GM23338 (cell line): ENCODE results near the gene TMC1. TPM values are rescaled to one million over a fixed set of nuclear protein-coding genes. Genes with fewer than 3 reads are reported as not detected.

Experiments used
- ATAC-seq: fragments of 200-7000 bp; cut with Tn5 transposase; 3 replicates; pipeline ENCODE4 v1.9.1; 2020
- DNase-seq: peaks from one replicate; pipeline ENCODE4 v3.0.0-alpha.2; 2015; ENCODE audit warnings: low spot score
- H2AFZ ChIP-seq: fragments of 200-600 bp; sonication (generic); 2 replicates; pipeline ENCODE4 v1.8.0; 2016; ENCODE audit warnings: antibody characterized with exemption, mild to moderate bottlenecking, moderate library complexity
- H3F3A ChIP-seq: fragments of 200-600 bp; sonication (generic); replicated peaks from 2 replicates; pipeline ENCODE4 v1.8.0; 2017; ENCODE audit warnings: antibody characterized with exemption, mixed run types, low read depth
- H3K27ac ChIP-seq: fragments of 200-600 bp; sonication (generic); 2 replicates; pipeline ENCODE4 v1.6.1; 2016; ENCODE audit warnings: low read depth
- H3K27me3 ChIP-seq: fragments of 200-600 bp; sonication (generic); 2 replicates; pipeline ENCODE4 v1.8.0; 2016; ENCODE audit warnings: mild to moderate bottlenecking, mixed run types, moderate library complexity; ENCODE audit not compliant: insufficient read depth
- H3K36me3 ChIP-seq: fragments of 200-600 bp; sonication (generic); 2 replicates; pipeline ENCODE4 v1.8.0; 2016; ENCODE audit warnings: mild to moderate bottlenecking; ENCODE audit not compliant: insufficient read depth
- H3K4me1 ChIP-seq: fragments of 200-600 bp; sonication (generic); 2 replicates; pipeline ENCODE4 v1.8.0; 2016; ENCODE audit warnings: mild to moderate bottlenecking, moderate library complexity; ENCODE audit not compliant: insufficient read depth
- H3K4me2 ChIP-seq: fragments of 200-600 bp; sonication (generic); 2 replicates; pipeline ENCODE4 v1.7.1; 2017; ENCODE audit warnings: mixed run types
- H3K4me3 ChIP-seq: fragments of 200-600 bp; sonication (generic); 2 replicates; pipeline ENCODE4 v1.6.1; 2016; ENCODE audit warnings: mixed run types
- H3K79me2 ChIP-seq: fragments of 200-600 bp; sonication (generic); replicated peaks from 2 replicates; pipeline ENCODE4 v1.8.0; 2017; ENCODE audit warnings: mild to moderate bottlenecking; ENCODE audit not compliant: insufficient read depth
- H3K9me2 ChIP-seq: fragments of 200-600 bp; sonication (generic); 2 replicates; pipeline ENCODE4 v1.8.0; 2017; ENCODE audit not compliant: insufficient read depth
- H4K20me1 ChIP-seq: fragments of 200-600 bp; sonication (generic); replicated peaks from 2 replicates; pipeline ENCODE4 v1.8.0; 2017; ENCODE audit warnings: mild to moderate bottlenecking; ENCODE audit not compliant: insufficient read depth
- H3K27ac Mint-ChIP-seq: 2 replicates; pipeline ENCODE4 v1.8.0; 2020; ENCODE audit warnings: inconsistent platforms, mild to moderate bottlenecking, moderate library complexity, mixed read lengths
- H3K27me3 Mint-ChIP-seq: 3 replicates; pipeline ENCODE4 v1.8.0; 2022; ENCODE audit warnings: low read depth, mild to moderate bottlenecking, moderate library complexity, mixed read lengths, inconsistent platforms; ENCODE audit not compliant: insufficient read depth, poor library complexity
- H3K36me3 Mint-ChIP-seq: 3 replicates; pipeline ENCODE4 v1.8.0; 2021; ENCODE audit warnings: low read depth, mild to moderate bottlenecking, inconsistent platforms, moderate library complexity, mixed read lengths
- H3K4me1 Mint-ChIP-seq: 3 replicates; pipeline ENCODE4 v1.8.0; 2020; ENCODE audit warnings: mild to moderate bottlenecking, inconsistent platforms, mixed read lengths
- H3K4me3 Mint-ChIP-seq: 3 replicates; pipeline ENCODE4 v1.8.0; 2021; ENCODE audit warnings: moderate library complexity, mild to moderate bottlenecking, inconsistent platforms, mixed read lengths
- H3K9me3 Mint-ChIP-seq: 3 replicates; pipeline ENCODE4 v1.8.0; 2020; ENCODE audit warnings: moderate library complexity, mild to moderate bottlenecking, inconsistent platforms, mixed read lengths
- CREB1 ChIP-seq: fragments of 250-450 bp; sonication (Bioruptor Pico); IDR thresholded peaks from 2 replicates; pipeline ENCODE4 v1.5.0; 2020; ENCODE audit warnings: low read depth, mild to moderate bottlenecking, moderate library complexity
- CTCF ChIP-seq, 2 experiments: fragments of 200-600 bp in 1 of 2; sonication (generic) in 1 of 2; conservative IDR thresholded peaks; 2 replicates each; pipeline versions ENCODE4 v1.5.1 to v1.6.1; 2016 to 2017; ENCODE audit warnings: antibody characterized with exemption in 2 of 2, low read depth in 2 of 2, mild to moderate bottlenecking in 2 of 2, moderate library complexity in 1 of 2
- ETS1 ChIP-seq: IDR thresholded peaks from 2 replicates; pipeline ENCODE4 v1.6.1; 2016; ENCODE audit warnings: antibody characterized with exemption
- EZH2phosphoT487 ChIP-seq: fragments of 200-600 bp; sonication (generic); IDR thresholded peaks from one replicate; pipeline ENCODE4 v1.8.1; 2018; ENCODE audit warnings: antibody characterized with exemption; ENCODE audit not compliant: unreplicated experiment
- JUNB ChIP-seq: IDR thresholded peaks from one replicate; pipeline ENCODE4 v1.6.1; 2016; ENCODE audit warnings: antibody characterized with exemption; ENCODE audit not compliant: unreplicated experiment
- NANOG ChIP-seq: IDR thresholded peaks from 2 replicates; pipeline ENCODE4 v1.6.1; 2016; ENCODE audit warnings: antibody characterized with exemption, borderline replicate concordance
- POLR2AphosphoS5 ChIP-seq: IDR thresholded peaks from 2 replicates; pipeline ENCODE4 v1.6.1; 2016; ENCODE audit warnings: antibody characterized with exemption, low read depth
- REST ChIP-seq: IDR thresholded peaks from one replicate; pipeline ENCODE4 v1.6.1; 2018; ENCODE audit warnings: antibody characterized with exemption; ENCODE audit not compliant: unreplicated experiment
- STAT1 ChIP-seq: IDR thresholded peaks from one replicate; pipeline ENCODE4 v1.6.1; 2016; ENCODE audit warnings: antibody characterized with exemption; ENCODE audit not compliant: unreplicated experiment
- ZNF114 ChIP-seq: fragments of 250-450 bp; sonication (Bioruptor Pico); IDR thresholded peaks from 2 replicates; pipeline ENCODE4 v1.5.0; 2020; ENCODE audit warnings: mild to moderate bottlenecking, moderate library complexity
- ZNF331 ChIP-seq: fragments of 250-450 bp; sonication (Bioruptor Pico); IDR thresholded peaks from 2 replicates; pipeline ENCODE4 v1.5.0; 2020; ENCODE audit warnings: low read depth, mild to moderate bottlenecking, moderate library complexity
- polyA plus RNA-seq: library from polyadenylated mRNA; unstranded; fragments of >200 nt; fragmentation: Nextera tagmentation; extraction: Ambion mirVana; gene quantifications from 2 replicates; pipeline ENCODE4 v1.2.1, GENCODE V29; 2016
- total RNA-seq: library from RNA; depleted of rRNA; stranded (reverse); fragments of >200 nt; shearing (Covaris generic); gene quantifications from 2 replicates; pipeline ENCODE4 v1.2.3, GENCODE V29; 2014

The TMC1 gene
- total and polyA plus RNA-seq, 2 experiments from 2014 or later = 0.61 to 1.2 TPM

GRCh38 chr9:72592502-72593403 lies 71.3 kb downstream of the TMC1 start:
- Histone ChIP-seq H3K4me2 (no peak overlapping the region), H4K20me1 (no peaks in the 10 kb centered on the region), H2AFZ (peak overlapping the region; percentile 44; the same call in 1 of the 2 replicates), H3K79me2 (no peaks in the 10 kb centered on the region), H3K9me2 (no peaks in the 10 kb centered on the region), H3K36me3 (no peaks in the 10 kb centered on the region), H3K4me3 (no peak overlapping the region), H3F3A (no peaks in the 10 kb centered on the region), H3K4me1 (peaks cover 6% of the 10 kb centered on the region), H3K27me3 (no peaks in the 10 kb centered on the region), H3K27ac (no peak overlapping the region)
- Mint-ChIP-seq H3K4me3 (no peak overlapping the region), H3K9me3 (no peaks in the 10 kb centered on the region), H3K4me1 (peaks cover 12% of the 10 kb centered on the region), H3K36me3 (no peaks in the 10 kb centered on the region), H3K27me3 (no peaks in the 10 kb centered on the region), H3K27ac (no peak overlapping the region)
- ATAC-seq (peak; percentile 91), DNase-seq (peak; percentile 78)
- TF ChIP-seq CTCF (conservative IDR thresholded peaks at IDR 0.05; ENCODE audit: low read depth in 2 of 2) = peak; percentile 78 to 93
- no peak for TF ChIP-seq ETS1

- Mint-ChIP-seq H3K4me1 (peaks cover 10% of the 10 kb centered on the region; the same call in 2 of the 3 replicates), H3K9me3 (no peaks in the 10 kb centered on the region), H3K4me3 (no peak overlapping the region), H3K36me3 (no peaks in the 10 kb centered on the region), H3K27me3 (no peaks in the 10 kb centered on the region), H3K27ac (no peak overlapping the region)
- no peak for DNase-seq
- no peak overlapping the region for H3K4me2 ChIP-seq
- ATAC-seq = no peak
- H4K20me1 ChIP-seq = no peaks in the 10 kb centered on the region
- H3F3A ChIP-seq = no peaks in the 10 kb centered on the region
- no peak overlapping the region for H3K4me3 ChIP-seq
- no peaks in the 10 kb centered on the region for H3K9me2 ChIP-seq
- H3K27ac ChIP-seq = no peak overlapping the region
- H3K79me2 ChIP-seq = no peaks in the 10 kb centered on the region
- no peaks in the 10 kb centered on the region for H3K36me3 ChIP-seq
- H3K27me3 ChIP-seq = no peaks in the 10 kb centered on the region
- H2AFZ ChIP-seq = peak overlapping the region; percentile 81; the same call in 1 of the 2 replicates
- H3K4me1 ChIP-seq = peaks cover 6% of the 10 kb centered on the region
- TF ChIP-seq ZNF114 (CRISPR knock-in tag) = no peak
- no peak for TF ChIP-seq ZNF331
- TF ChIP-seq ETS1 = no peak
- TF ChIP-seq CREB1 (CRISPR knock-in tag) = no peak
- TF ChIP-seq REST = no peak
- no peak for TF ChIP-seq JUNB
- no peak for TF ChIP-seq EZH2phosphoT487
- TF ChIP-seq STAT1 = no peak
- no peak for TF ChIP-seq POLR2AphosphoS5
- TF ChIP-seq NANOG = no peak
- no peak for TF ChIP-seq CTCF (conservative IDR thresholded peaks at IDR 0.05; ENCODE audit: low read depth in 2 of 2)
Measured at GRCh38 chr9:72596451-72597180, 75.2 kb downstream of the TMC1 start.
